GM19351 (cell line): Measurements from ENCODE around the gene CHD3.
"Not testable (repeated sequence)": the region's sequence is repeated elsewhere in the genome, so short reads cannot be mapped to it uniquely, and the experiment has no call there.

ENCODE experiments used
- ATAC-seq: cut with Tn5 transposase; IDR thresholded peaks from one replicate; pipeline ENCODE4 v1.9.1; 2021; ENCODE audit warnings: mild to moderate bottlenecking, moderate library complexity; ENCODE audit not compliant: unreplicated experiment

Gene CHD3

DNA sequence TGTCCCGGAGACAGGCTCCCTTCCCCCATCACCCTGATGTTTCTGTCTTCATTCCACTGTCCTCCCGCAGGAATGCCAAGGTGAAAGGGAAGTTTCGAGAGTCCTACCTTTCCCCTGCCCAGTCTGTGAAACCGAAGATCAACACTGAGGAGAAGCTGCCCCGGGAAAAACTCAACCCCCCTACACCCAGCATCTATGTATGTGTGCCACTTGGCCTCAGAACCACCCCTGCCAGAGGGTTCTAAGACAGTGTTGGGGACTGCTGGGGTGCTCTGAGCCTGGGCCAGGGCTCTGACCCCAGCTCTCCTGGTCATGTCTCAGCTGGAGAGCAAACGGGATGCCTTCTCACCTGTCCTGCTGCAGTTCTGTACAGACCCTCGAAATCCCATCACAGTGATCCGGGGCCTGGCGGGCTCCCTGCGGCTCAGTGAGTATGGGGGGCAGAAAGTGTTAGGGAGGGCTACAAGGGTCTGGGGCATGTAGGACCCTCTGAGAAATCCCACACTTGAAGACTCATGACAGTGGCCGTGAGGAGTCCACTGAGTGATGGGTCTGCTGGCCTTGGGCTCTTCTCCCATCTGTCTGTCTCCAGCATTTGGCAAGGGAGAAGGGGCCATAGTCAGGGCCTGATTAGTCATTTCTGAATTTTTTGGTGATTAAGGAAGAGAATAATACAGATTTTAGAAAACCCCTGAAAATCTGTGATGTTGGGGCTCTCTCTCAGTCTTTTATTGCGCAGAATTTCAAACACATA lies 38.7 kb upstream of the CHD3 start:
- ATAC-seq = no peak

DNA sequence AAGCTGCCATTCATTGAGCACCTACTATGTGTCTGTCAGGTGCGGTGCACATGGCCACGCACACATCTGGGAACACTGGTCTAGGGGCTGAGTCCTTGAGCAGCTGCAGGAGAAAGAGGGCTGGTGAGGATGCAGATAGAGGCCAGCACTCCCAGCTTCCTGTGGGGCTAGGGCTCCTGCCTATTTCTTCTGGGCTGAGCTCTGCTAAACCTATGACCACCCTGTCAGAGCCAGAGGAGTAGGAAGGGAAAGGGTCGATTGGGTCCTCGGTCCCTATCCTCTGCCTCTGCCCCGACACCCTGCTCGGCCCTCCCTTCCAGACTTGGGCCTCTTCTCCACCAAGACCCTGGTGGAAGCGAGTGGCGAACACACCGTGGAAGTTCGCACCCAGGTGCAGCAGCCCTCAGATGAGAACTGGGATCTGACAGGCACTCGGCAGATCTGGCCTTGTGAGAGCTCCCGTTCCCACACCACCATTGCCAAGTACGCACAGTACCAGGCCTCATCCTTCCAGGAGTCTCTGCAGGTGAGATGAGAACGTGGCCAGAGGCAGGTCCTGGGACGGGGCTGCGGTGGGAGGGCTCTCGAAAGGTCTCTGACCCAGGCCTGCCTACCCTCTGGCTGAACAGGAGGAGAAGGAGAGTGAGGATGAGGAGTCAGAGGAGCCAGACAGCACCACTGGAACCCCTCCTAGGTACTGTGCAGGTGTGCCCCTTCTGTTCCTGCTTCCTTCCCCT lies 37.7 kb upstream of the CHD3 start:
- no peak for ATAC-seq

DNA sequence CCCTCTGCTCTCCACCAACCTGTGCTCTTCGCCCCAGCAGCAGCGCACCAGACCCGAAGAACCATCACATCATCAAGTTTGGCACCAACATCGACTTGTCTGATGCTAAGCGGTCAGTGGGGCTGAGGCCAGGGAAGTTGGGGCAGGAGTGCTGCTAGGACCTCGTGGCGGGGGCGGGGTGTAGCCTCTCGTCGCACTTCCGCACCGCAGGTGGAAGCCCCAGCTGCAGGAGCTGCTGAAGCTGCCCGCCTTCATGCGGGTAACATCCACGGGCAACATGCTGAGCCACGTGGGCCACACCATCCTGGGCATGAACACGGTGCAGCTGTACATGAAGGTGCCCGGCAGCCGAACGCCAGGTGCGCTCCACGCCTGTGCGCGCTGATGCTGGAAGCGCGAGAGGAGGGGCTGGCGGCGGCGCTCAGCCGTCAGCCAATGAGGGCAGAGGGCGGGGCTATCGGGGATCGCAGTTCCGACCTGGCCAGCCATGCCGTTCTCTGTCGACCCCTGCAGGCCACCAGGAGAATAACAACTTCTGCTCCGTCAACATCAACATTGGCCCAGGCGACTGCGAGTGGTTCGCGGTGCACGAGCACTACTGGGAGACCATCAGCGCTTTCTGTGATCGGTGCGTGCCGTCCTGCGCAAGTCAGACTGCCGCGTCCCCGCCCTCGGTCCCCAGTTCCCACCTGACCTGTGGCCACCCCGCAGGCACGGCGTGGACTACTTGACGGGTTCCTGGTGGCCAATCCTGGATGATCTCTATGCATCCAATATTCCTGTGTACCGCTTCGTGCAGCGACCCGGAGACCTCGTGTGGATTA lies 36.9 kb upstream of the CHD3 start:
- ATAC-seq = peak; percentile 82

DNA sequence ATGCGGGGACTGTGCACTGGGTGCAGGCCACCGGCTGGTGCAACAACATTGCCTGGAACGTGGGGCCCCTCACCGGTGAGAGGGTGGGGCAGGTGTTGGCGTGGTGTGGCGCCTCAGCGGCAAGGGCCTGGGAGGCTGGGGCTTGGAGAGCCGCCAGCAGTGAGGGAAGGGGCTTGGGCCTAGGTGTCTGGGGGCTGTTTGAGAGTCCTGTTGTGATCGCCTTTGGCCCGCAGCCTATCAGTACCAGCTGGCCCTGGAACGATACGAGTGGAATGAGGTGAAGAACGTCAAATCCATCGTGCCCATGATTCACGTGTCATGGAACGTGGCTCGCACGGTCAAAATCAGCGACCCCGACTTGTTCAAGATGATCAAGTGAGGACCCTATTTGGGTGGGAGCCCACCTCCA lies 36.3 kb upstream of the CHD3 start:
- ATAC-seq = no peak

DNA sequence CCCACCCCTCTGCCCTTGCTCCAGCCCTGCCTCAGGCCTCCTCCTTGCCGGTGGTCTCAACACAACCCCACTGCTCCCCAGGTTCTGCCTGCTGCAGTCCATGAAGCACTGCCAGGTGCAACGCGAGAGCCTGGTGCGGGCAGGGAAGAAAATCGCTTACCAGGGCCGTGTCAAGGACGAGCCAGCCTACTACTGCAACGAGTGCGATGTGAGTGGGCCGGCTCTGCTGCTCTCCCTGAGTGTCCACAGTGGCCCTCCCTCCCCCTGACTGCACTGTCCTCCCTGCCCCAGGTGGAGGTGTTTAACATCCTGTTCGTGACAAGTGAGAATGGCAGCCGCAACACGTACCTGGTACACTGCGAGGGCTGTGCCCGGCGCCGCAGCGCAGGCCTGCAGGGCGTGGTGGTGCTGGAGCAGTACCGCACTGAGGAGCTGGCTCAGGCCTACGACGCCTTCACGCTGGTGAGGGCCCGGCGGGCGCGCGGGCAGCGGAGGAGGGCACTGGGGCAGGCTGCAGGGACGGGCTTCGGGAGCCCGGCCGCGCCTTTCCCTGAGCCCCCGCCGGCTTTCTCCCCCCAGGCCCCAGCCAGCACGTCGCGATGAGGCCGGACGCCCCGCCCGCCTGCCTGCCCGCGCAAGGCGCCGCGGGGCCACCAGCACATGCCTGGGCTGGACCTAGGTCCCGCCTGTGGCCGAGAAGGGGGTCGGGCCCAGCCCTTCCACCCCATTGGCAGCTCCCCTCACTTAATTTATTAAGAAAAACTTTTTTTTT lies 35.5 kb upstream of the CHD3 start:
- ATAC-seq = no peak

DNA sequence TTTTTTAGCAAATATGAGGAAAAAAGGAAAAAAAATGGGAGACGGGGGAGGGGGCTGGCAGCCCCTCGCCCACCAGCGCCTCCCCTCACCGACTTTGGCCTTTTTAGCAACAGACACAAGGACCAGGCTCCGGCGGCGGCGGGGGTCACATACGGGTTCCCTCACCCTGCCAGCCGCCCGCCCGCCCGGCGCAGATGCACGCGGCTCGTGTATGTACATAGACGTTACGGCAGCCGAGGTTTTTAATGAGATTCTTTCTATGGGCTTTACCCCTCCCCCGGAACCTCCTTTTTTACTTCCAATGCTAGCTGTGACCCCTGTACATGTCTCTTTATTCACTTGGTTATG lies 34.9 kb upstream of the CHD3 start:
- ATAC-seq = no peak

DNA sequence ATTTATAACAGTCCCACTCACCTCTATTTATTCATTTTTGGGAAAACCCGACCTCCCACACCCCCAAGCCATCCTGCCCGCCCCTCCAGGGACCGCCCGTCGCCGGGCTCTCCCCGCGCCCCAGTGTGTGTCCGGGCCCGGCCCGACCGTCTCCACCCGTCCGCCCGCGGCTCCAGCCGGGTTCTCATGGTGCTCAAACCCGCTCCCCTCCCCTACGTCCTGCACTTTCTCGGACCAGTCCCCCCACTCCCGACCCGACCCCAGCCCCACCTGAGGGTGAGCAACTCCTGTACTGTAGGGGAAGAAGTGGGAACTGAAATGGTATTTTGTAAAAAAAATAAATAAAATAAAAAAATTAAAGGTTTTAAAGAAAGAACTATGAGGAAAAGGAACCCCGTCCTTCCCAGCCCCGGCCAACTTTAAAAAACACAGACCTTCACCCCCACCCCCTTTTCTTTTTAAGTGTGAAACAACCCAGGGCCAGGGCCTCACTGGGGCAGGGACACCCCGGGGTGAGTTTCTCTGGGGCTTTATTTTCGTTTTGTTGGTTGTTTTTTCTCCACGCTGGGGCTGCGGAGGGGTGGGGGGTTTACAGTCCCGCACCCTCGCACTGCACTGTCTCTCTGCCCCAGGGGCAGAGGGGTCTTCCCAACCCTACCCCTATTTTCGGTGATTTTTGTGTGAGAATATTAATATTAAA lies 34.4 kb upstream of the CHD3 start:
- no peak for ATAC-seq

DNA sequence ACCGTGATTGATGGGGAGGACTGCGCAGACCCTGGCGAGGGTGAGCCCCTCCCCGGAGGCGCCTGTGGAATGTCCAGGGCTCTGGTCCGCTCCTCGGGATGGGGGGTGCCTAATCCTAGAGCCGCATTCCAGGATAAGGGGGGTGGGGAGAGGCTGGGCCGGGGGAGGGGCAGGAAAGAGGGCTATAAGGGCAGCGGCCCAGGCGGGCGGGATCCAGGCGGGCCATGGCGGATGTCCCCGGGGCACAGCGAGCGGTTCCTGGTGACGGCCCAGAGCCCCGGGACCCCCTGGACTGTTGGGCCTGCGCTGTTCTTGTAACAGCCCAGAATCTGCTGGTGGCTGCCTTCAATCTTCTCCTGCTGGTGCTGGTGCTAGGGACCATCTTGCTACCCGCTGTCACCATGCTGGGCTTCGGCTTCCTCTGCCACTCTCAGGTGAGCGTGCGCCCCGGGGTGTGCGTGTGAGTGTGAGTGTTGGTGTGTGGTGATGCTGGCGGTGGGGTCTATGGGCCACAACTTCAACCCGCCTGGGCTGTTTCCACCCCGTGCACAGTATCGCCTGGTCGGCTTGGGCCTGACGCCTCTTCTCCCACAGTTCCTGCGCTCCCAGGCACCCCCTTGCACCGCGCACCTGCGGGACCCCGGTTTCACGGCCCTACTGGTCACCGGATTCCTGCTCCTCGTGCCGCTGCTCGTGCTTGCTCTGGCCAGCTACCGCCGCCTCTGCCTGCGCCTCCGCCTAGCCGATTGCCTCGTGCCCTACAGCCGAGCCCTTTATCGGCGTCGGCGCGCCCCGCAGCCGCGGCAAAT lies 33.5 kb upstream of the CHD3 start, which contains the start of gene TMEM88:
Gene TMEM88, plus strand, starts transcription at position 216 of the 809 bp plus-strand sequence. Its CDS starts 9 bp downstream, at position 225.
- no peak for ATAC-seq

DNA sequence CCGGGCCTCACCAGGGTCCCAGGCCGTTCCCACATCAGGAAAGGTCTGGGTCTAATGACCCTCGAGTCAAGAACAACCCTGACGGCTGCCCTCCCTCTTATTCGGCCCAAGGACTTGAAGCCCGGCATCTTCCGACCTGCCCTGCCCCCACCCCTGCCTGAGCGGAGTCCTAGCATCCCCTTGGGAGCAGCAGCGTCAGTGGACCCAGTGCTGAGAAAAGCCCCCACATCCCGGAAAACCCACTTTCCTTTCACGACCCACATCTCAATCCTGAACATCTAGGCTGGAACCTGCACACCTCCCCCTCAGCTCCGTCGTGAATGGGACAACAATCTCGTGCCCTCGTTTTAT lies 33.0 kb upstream of the CHD3 start:
- no peak for ATAC-seq

DNA sequence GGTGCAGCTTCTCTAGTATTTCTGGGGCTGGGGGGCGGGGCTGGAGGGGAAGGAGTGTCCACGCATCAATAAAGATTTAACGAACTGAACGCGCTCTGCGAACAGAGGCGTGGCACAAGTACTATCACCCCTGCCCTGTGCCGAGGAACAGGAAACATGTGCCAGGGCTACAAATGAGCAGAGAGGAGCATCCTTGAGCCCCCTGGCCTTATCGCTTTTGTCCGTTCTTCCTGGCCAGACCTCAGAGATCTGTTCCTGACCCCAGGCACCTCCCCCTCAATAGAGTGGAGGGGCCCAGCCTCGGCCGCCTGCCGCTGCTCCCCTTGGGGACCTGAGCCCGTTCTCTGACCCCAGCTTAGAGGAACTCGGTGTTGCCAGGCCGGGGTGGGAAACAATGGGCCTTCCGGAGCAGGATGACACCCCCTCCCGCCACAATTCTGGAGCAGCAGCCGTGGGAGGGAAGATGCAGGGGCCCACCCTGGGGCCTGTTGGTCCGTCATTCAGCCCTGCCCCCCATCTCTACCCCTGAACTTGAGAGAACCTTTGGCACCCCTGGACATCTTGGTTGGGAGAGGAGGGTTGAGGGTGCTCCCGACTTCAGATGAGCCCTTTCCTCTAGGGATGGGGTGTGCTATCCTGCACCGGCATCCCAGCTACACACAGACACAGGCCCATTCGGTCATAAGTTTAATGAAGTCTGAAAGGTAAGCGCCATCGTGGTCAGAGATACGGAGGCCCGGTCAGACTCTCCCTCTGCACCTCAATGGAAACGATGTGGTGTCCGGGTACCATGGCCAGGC lies 32.4 kb upstream of the CHD3 start:
- ATAC-seq = no peak

DNA sequence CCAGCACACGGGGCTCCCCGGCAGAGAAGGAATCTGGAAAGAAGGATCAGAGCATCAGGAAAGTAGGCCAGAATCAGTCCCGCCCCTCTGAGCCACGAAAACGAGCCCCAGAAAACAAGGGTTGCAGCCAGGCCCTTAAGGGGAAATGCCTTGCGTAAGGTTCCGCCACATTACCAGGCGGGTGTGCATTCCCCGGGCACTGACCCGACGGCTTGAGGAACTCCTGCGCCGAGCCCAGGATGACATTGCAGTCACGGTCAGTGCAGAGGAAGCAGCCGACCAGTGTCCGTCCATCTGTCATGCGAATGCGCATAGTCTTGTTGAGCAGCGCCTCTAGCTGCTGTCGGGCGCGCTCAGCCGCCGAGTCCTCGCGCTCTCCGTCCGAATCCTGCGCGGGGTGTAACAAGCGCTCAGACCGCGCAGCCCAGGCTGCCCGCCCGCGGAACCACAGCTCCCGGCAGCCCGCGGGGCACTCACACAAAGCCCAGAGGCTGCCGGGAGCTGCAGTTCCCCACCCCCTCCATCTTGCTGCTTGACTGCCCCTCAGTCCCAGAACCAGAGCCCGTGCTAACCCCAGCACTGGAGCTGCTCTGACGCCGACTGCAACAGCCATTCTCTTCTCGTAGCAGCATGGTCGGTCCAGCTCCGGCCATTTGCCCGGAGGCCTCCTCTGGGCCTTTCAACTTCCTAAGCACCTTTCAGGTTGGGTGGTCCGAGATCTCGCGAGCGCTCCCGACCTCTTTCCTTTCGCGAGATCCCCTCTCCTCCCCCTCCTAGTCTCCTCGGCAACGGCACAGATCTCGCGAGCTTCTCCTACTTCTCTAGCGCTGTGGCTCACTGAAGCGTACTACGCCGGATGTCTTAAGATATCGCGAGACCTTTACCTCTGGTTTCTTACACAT lies 31.5 kb upstream of the CHD3 start, which contains the start of gene NAA38:
Gene NAA38, minus strand, starts transcription at position 749 of the 902 bp plus-strand sequence. Its CDS starts 96 bp downstream, at position 653.
- ATAC-seq = peak; percentile 72

DNA sequence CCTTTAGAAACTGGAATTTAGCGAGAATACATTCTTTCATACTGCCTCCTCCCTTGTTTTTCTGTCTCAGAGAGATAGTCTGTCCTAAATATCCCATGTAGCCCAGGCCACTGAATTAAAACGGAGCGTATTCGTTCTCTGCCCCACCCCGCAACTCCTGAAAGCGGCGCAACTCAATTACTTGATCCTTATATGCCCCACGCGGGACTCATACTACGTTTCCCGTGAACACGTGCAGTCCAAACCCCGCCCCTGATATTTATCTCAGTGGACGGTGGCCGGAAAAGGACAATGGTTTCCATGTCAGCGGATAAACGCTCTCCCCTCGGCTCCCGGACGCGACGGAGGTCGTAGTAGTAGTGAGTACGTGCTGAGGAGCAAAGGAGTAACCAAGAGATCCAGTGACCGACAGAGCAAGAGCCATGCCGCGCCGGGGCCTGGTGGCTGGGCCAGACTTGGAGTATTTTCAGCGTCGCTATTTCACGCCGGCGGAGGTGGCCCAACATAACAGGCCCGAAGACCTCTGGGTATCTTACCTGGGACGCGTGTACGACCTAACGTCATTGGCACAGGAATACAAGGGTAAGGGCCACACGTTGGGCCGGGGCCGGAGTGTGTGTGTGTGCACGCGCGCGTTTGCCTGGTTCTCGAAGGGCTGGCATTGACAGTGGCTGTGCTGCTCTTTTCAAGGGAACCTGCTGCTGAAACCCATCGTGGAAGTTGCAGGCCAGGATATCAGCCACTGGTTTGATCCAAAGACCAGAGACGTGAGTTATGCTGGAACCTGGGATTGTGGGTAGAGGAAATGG lies 30.7 kb upstream of the CHD3 start, which contains the start of gene CYB5D1:
Gene CYB5D1, plus strand, starts transcription at position 291 of the 809 bp plus-strand sequence. Its CDS starts 132 bp downstream, at position 423.
- peak; percentile 34 for ATAC-seq

DNA sequence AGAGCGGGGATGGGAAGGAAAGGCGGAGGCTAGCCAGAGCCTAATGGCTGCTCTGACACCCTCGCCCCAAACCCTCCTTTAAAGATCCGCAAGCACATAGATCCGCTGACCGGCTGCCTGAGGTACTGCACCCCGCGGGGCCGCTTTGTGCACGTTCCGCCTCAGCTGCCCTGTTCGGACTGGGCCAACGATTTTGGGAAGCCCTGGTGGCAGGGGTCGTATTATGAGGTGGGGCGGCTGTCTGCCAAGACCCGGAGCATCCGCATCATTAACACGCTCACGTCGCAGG lies 30.1 kb upstream of the CHD3 start:
- ATAC-seq = no peak

DNA sequence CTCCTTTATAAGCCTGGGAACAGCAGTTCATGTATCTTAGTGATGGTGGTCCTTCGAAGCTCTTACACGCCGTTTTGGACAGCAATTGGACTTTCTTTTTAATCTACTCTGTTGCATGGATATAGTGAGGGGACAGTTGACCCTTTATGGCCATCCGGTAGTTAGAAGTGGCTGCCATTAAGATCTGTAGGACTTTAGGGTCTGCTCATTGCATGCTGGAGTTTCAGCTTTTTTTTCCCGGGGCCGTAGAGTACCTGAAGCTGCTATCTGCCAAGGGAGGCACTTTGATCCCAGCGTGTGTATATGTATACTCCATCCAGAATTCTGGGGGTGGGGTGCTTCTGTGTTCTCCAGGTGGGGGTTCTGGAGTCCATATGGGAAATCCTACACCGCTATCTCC lies 29.6 kb upstream of the CHD3 start:
- no peak for ATAC-seq

DNA sequence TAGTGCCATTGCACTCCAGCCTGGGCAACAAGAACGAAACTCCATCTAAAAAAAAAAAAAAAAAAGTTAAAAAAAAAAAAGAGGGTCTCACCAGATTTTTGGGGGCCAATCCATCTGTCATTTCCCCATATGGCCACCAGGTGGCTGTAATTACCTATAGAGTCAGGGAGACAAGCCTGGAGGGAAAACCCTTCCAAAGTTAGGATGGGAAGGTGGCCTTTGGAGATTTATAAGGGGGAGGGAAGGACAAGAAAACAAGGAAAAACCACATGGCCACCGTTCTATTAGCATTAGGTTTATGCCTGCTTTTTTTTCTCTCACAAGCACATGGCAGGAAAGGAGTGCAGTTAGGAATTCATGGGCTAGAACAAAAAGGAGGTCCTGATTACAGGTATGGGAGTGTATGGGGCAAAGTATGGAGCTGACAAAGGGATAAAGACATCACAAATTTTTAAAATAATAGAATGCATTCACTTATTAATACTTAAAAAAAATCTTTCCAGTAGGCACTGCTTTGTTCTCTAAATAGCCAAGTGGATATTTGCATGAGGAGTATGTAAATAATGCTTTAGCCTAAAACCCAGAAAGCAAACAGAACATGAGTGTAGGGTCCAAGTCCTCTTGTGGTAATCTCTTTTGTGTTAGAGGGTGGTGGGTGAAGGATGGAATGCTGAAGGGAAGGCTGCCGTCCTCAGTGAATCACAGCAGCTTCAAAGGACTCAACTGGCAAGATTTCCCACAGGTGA lies 25.7 kb upstream of the CHD3 start:
- no peak for ATAC-seq

DNA sequence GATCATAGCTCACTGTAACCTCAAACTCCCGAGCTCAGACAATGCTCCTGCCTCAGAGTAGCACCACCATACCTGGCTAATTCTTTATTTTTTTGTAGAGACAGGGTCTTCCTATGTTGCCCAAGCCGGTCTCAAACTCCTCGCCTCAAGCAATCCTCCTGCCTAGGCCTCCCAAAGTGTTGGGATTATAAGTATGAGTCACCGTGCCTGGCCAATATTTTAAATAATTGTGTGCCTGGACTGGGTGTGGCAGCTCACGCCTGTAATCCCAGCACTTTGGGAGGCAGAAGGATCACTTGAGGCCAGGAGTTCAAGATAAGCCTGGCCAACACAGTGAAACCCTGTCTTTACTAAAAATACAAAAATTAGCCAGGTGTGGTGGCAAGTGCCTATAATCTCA lies 24.2 kb upstream of the CHD3 start:
- not testable (repeated sequence) for ATAC-seq
